Spleen (tissue), 11 donors: ENCODE data around the gene FOXL2NB. TPM values are rescaled to one million over a fixed set of nuclear protein-coding genes. Genes with fewer than 3 reads are reported as not detected.

ENCODE experiments used
- DNase-seq: peaks from one replicate; pipeline ENCODE4 v3.0.0-alpha.2; 2020
- H3K27ac ChIP-seq, 8 donors: fragments of 200-600 bp; sonication (generic) in 7 of 8; 1 replicate in 4 of 8; 2 replicates in 4 of 8; pipeline versions ENCODE4 v1.5.0 to v1.8.0; 2016 to 2021; ENCODE audit warnings: inconsistent platforms in 4 of 8, mild to moderate bottlenecking in 4 of 8, moderate library complexity in 1 of 8
- H3K27me3 ChIP-seq, 7 donors: fragments of 200-600 bp; sonication (generic) in 6 of 7; replicated peaks in 1 of 7; 1 replicate in 4 of 7; 2 replicates in 3 of 7; pipeline versions ENCODE4 v1.5.0 to v1.8.0; 2016 to 2021; ENCODE audit warnings: inconsistent platforms in 3 of 7, mild to moderate bottlenecking in 1 of 7
- H3K36me3 ChIP-seq, 6 donors: fragments of 200-600 bp; sonication (generic) in 5 of 6; 1 replicate in 4 of 6; 2 replicates in 2 of 6; pipeline versions ENCODE4 v1.5.0 to v1.8.0; 2016 to 2021; ENCODE audit warnings: inconsistent platforms in 2 of 6
- H3K4me1 ChIP-seq, 6 donors: fragments of 200-600 bp; sonication (generic) in 5 of 6; 1 replicate in 3 of 6; 2 replicates in 3 of 6; pipeline versions ENCODE4 v1.5.0 to v1.8.0; 2016 to 2021; ENCODE audit warnings: inconsistent platforms in 3 of 6
- H3K4me3 ChIP-seq, 8 donors: fragments of 200-600 bp; sonication (generic) in 7 of 8; 1 replicate in 4 of 8; 2 replicates in 4 of 8; pipeline versions ENCODE4 v1.5.0 to v1.8.0; 2016 to 2021; ENCODE audit warnings: inconsistent platforms in 4 of 8, mild to moderate bottlenecking in 4 of 8, moderate library complexity in 2 of 8
- H3K9me3 ChIP-seq, 8 donors: fragments of 200-600 bp; sonication (generic) in 7 of 8; 1 replicate in 4 of 8; 2 replicates in 4 of 8; pipeline versions ENCODE4 v1.5.0 to v1.8.0; 2016 to 2021; ENCODE audit warnings: inconsistent platforms in 4 of 8
- CTCF ChIP-seq, 11 experiments: fragments of 200-600 bp in 7 of 11; fragments of 450-650 bp in 4 of 11; sonication (generic) in 4 of 11; IDR thresholded peaks in 8 of 11; conservative IDR thresholded peaks in 3 of 11; 1 replicate in 7 of 11; 2 replicates in 4 of 11; pipeline versions ENCODE4 v1.4.0 to v1.8.0; 2016 to 2021; ENCODE audit warnings: antibody characterized with exemption in 11 of 11, inconsistent platforms in 4 of 11, mild to moderate bottlenecking in 1 of 11
- POLR2A ChIP-seq, 3 donors: fragments of 450-650 bp; IDR thresholded peaks; one replicate each; pipeline ENCODE4 v1.5.1; 2017; ENCODE audit warnings: antibody characterized with exemption in 3 of 3, mild to moderate bottlenecking in 1 of 3
- POLR2AphosphoS5 ChIP-seq, 3 donors: sonication (generic); formaldehyde crosslinking; IDR thresholded peaks; one replicate each; pipeline ENCODE4 v1.5.1; 2017; ENCODE audit warnings: antibody characterized with exemption in 3 of 3
- WGBS, 5 donors: extraction: QIAGEN DNeasy Blood & Tissue Kit in 3 of 5; methylation state at CpG; one replicate each; pipeline versions ENCODE4 v1.1.5 to v1.1.7; 2013 to 2018; 5-methylcytosine and 5-hydroxymethylcytosine counted together
- intact Hi-C: fragments of 100-400 bp; cut with DNase I; formaldehyde crosslinking; loops from one replicate; pipeline ENCODE4 v1.15.0; 2023; ENCODE audit warnings: low total_unique reads
- polyA plus RNA-seq, 3 donors: library from polyadenylated mRNA; stranded (reverse); fragments of 200-250 nt; gene quantifications; one replicate each; pipeline ENCODE4 v1.2.1, GENCODE V29; 2013
- total RNA-seq, 7 donors: library from RNA; depleted of rRNA in 3 of 7; stranded (reverse); fragments of >200 nt in 3 of 7; fragmentation: NEBNext Ultra II Directional in 4 of 7; extraction: Animal tissue kit (Norgen Biotek cat#: 25700) in 4 of 7; gene quantifications; one replicate each; pipeline versions ENCODE4 v1.1.0 to v1.2.1, GENCODE V29; 2016 to 2021
- donor health status: healthy with polysubstance abuse.
- donor health status: DM: no; HTN: no; CAD: no; lungs with moderate emphysema.
- donor health status: DM: no; HTN: no; CAD: no.
- donor health status: Bipolar disorder and iron deficiency.
- donor health status: healthy.
- donor health status: DM: no; HTN: no; CAD: no.
- donor health status: DM: yes; HTN: yes; CAD: no.

The FOXL2NB gene
- total and polyA plus RNA-seq, 10 donors = 0.04 TPM; not detected in 9

- no peak for TF ChIP-seq POLR2A (IDR thresholded peaks at IDR 0.05)
- TF ChIP-seq POLR2AphosphoS5 (IDR thresholded peaks at IDR 0.05) = peak in 1 of 3 donors; percentile 19
- TF ChIP-seq CTCF (IDR thresholded peaks at IDR 0.05 in 8 of 11, conservative IDR thresholded peaks at IDR 0.05 in 3 of 11) = no peak
- peak; percentile 59 for DNase-seq
- peaks cover 27 to 66% (median 47%) of the 10 kb centered on the region in 6 donors for H3K4me1 ChIP-seq
- WGBS, 5 donors = 7 to 13% (median 10%) methylated on average over 30 of the region's 30 CpGs
- intact Hi-C loops = no loop called here
- peak overlapping the region in 1 of 8 donors; percentile 68 for H3K4me3 ChIP-seq
- no peaks in the 10 kb centered on the region for H3K36me3 ChIP-seq
- peaks cover 31 to 100% (median 99%) of the 10 kb centered on the region in 7 donors for H3K27me3 ChIP-seq
- no peaks in the 10 kb centered on the region for H3K9me3 ChIP-seq
- H3K27ac ChIP-seq = no peak overlapping the region
These were observed 3.0 kb upstream of the FOXL2NB start for GRCh38 chr3:138943724-138944653.

GRCh38 chr3:138944654-138944928 lies 2.4 kb upstream of the FOXL2NB start:
- whole genome bisulfite sequencing, 5 donors = 2 to 8% (median 5%) methylated on average over 11 to 12 of the region's 12 CpGs
- peak overlapping the region in 7 of 8 donors; percentile 18 to 68 (median 31) for H3K4me3 ChIP-seq

GRCh38 chr3:138944929-138945708 lies 1.9 kb upstream of the FOXL2NB start:
- H3K4me1 ChIP-seq = peaks cover 29 to 66% (median 45%) of the 10 kb centered on the region in 6 donors
- no peaks in the 10 kb centered on the region for H3K36me3 ChIP-seq
- TF ChIP-seq POLR2A (IDR thresholded peaks at IDR 0.05) = no peak
- TF ChIP-seq POLR2AphosphoS5 (IDR thresholded peaks at IDR 0.05) = peak in 1 of 3 donors; percentile 31
- no peak for TF ChIP-seq CTCF (IDR thresholded peaks at IDR 0.05 in 8 of 11, conservative IDR thresholded peaks at IDR 0.05 in 3 of 11)
- H3K27ac ChIP-seq = no peak overlapping the region
- H3K27me3 ChIP-seq = peaks cover 24 to 100% (median 99%) of the 10 kb centered on the region in 7 donors
- intact Hi-C loops = no loop called here
- H3K4me3 ChIP-seq = peak overlapping the region; percentile 7 to 68 (median 30)
- DNase-seq = peak; percentile 76
- no peaks in the 10 kb centered on the region for H3K9me3 ChIP-seq
- WGBS, 5 donors = 2 to 8% (median 3%) methylated on average over 43 to 80 of the region's 80 CpGs

More at GRCh38 chr3:138944654-138944928, 2.4 kb upstream of the FOXL2NB start:
- TF ChIP-seq CTCF (IDR thresholded peaks at IDR 0.05 in 8 of 11, conservative IDR thresholded peaks at IDR 0.05 in 3 of 11) (no peak), POLR2A (IDR thresholded peaks at IDR 0.05) (no peak), POLR2AphosphoS5 (IDR thresholded peaks at IDR 0.05) (no peak)
- Histone ChIP-seq H3K27me3 (peaks cover 27 to 100% (median 99%) of the 10 kb centered on the region in 7 donors), H3K36me3 (no peaks in the 10 kb centered on the region), H3K9me3 (no peaks in the 10 kb centered on the region), H3K27ac (no peak overlapping the region), H3K4me1 (peaks cover 24 to 66% (median 45%) of the 10 kb centered on the region in 6 donors)
- no peak for DNase-seq
- intact Hi-C loops = no loop called here
